Liver (tissue), 3 donors: ENCODE data around the gene GRWD1.

Source experiments
- GABPA ChIP-seq, 2 donors: IDR thresholded peaks in 1 of 2; conservative IDR thresholded peaks in 1 of 2; 2 replicates each; pipeline ENCODE4 v1.6.1; 2016; ENCODE audit warnings: antibody characterized with exemption in 2 of 2, mild to moderate bottlenecking in 1 of 2, moderate library complexity in 1 of 2
- JUND ChIP-seq, 2 donors: IDR thresholded peaks; 2 replicates each; pipeline ENCODE4 v1.6.1; 2016; ENCODE audit warnings: antibody characterized with exemption in 2 of 2
- NR2F2 ChIP-seq: IDR thresholded peaks from 2 replicates; pipeline ENCODE4 v1.6.1; 2016; ENCODE audit warnings: antibody characterized with exemption
- RAD21 ChIP-seq, 2 donors: IDR thresholded peaks; 2 replicates each; pipeline ENCODE4 v1.6.1; 2016; ENCODE audit warnings: antibody characterized with exemption in 2 of 2, mild to moderate bottlenecking in 2 of 2
- SP1 ChIP-seq: IDR thresholded peaks from 2 replicates; pipeline ENCODE4 v1.6.1; 2018; ENCODE audit warnings: antibody characterized with exemption, mild to moderate bottlenecking
- TAF1 ChIP-seq: conservative IDR thresholded peaks from 2 replicates; pipeline ENCODE4 v1.6.1; 2016; ENCODE audit warnings: antibody characterized with exemption, mild to moderate bottlenecking
- TF ChIP-seq, protein P1 (sequence below): fragments of 150-350 bp; IDR thresholded peaks from 2 replicates; pipeline ENCODE4 v1.5.1; 2017; ENCODE audit warnings: improper control_type of control experiment, low read depth, low read length; ENCODE audit not compliant: missing input control
- TF ChIP-seq, protein P2 (sequence below): IDR thresholded peaks from 2 replicates; pipeline ENCODE4 v1.6.1; 2016; ENCODE audit warnings: antibody characterized with exemption
- TF ChIP-seq, protein P3 (sequence below): IDR thresholded peaks from 2 replicates; pipeline ENCODE4 v1.6.1; 2016; ENCODE audit warnings: antibody characterized with exemption, mild to moderate bottlenecking
- TF ChIP-seq, protein P4 (sequence below): IDR thresholded peaks from 2 replicates; pipeline ENCODE4 v1.6.1; 2016; ENCODE audit warnings: antibody characterized with exemption
- donor health status: healthy.
- donor health status: healthy.

DNA sequence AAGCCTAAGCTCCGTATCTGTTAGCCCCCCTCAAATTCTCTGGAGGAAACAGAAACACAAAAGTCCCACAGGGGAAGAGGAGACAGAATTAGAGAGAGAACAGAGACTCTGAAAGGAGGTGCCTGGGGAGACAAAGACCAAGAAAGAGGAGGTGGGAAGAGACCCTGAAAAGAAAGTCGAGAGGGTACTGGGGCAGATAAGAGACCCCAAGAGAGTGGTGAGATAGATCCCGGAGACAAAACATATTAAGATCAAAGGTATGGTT is 915 bp upstream of the GRWD1 start:
- TF ChIP-seq, protein P1, sequence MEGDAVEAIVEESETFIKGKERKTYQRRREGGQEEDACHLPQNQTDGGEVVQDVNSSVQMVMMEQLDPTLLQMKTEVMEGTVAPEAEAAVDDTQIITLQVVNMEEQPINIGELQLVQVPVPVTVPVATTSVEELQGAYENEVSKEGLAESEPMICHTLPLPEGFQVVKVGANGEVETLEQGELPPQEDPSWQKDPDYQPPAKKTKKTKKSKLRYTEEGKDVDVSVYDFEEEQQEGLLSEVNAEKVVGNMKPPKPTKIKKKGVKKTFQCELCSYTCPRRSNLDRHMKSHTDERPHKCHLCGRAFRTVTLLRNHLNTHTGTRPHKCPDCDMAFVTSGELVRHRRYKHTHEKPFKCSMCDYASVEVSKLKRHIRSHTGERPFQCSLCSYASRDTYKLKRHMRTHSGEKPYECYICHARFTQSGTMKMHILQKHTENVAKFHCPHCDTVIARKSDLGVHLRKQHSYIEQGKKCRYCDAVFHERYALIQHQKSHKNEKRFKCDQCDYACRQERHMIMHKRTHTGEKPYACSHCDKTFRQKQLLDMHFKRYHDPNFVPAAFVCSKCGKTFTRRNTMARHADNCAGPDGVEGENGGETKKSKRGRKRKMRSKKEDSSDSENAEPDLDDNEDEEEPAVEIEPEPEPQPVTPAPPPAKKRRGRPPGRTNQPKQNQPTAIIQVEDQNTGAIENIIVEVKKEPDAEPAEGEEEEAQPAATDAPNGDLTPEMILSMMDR, result no peak
- TF ChIP-seq, protein P2, sequence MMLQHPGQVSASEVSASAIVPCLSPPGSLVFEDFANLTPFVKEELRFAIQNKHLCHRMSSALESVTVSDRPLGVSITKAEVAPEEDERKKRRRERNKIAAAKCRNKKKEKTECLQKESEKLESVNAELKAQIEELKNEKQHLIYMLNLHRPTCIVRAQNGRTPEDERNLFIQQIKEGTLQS, result no peak
- TF ChIP-seq GABPA (IDR thresholded peaks at IDR 0.05 in 1 of 2, conservative IDR thresholded peaks at IDR 0.05 in 1 of 2) (no peak), SP1 (no peak), NR2F2 (no peak), RAD21 (IDR thresholded peaks at IDR 0.05) (no peak), TAF1 (no peak), JUND (IDR thresholded peaks at IDR 0.05) (no peak)
- TF ChIP-seq, protein P3, sequence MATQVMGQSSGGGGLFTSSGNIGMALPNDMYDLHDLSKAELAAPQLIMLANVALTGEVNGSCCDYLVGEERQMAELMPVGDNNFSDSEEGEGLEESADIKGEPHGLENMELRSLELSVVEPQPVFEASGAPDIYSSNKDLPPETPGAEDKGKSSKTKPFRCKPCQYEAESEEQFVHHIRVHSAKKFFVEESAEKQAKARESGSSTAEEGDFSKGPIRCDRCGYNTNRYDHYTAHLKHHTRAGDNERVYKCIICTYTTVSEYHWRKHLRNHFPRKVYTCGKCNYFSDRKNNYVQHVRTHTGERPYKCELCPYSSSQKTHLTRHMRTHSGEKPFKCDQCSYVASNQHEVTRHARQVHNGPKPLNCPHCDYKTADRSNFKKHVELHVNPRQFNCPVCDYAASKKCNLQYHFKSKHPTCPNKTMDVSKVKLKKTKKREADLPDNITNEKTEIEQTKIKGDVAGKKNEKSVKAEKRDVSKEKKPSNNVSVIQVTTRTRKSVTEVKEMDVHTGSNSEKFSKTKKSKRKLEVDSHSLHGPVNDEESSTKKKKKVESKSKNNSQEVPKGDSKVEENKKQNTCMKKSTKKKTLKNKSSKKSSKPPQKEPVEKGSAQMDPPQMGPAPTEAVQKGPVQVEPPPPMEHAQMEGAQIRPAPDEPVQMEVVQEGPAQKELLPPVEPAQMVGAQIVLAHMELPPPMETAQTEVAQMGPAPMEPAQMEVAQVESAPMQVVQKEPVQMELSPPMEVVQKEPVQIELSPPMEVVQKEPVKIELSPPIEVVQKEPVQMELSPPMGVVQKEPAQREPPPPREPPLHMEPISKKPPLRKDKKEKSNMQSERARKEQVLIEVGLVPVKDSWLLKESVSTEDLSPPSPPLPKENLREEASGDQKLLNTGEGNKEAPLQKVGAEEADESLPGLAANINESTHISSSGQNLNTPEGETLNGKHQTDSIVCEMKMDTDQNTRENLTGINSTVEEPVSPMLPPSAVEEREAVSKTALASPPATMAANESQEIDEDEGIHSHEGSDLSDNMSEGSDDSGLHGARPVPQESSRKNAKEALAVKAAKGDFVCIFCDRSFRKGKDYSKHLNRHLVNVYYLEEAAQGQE, result no peak
- TF ChIP-seq, protein P4, sequence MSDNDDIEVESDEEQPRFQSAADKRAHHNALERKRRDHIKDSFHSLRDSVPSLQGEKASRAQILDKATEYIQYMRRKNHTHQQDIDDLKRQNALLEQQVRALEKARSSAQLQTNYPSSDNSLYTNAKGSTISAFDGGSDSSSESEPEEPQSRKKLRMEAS, result no peak
